Ovary (tissue), 9 donors: ENCODE data around the gene TMEM164. TPM values are rescaled to one million over a fixed set of nuclear protein-coding genes. Genes with fewer than 3 reads are reported as not detected.
A peak's percentile ranks its signal among the peaks of the same experiment; 100 is the strongest.

ENCODE experiments used
- DNase-seq, 5 donors: peaks; one replicate each; pipeline ENCODE4 v3.0.0-alpha.2; 2019 to 2020
- H3K27ac ChIP-seq, 2 donors: fragments of 200-600 bp; one replicate each; pipeline versions ENCODE4 v1.5.1 to v1.8.0; 2019 to 2022
- H3K27me3 ChIP-seq: fragments of 200-600 bp; one replicate; pipeline ENCODE4 v1.8.0; 2022
- H3K36me3 ChIP-seq: fragments of 200-600 bp; sonication (generic); one replicate; pipeline ENCODE4 v1.5.1; 2019
- H3K4me1 ChIP-seq: one replicate; pipeline ENCODE4 v1.8.1; 2013; ENCODE audit warnings: mild to moderate bottlenecking, moderate library complexity; ENCODE audit not compliant: insufficient read depth
- H3K4me3 ChIP-seq: fragments of 200-600 bp; sonication (generic); one replicate; pipeline ENCODE4 v1.5.1; 2017
- H3K9me3 ChIP-seq, 2 donors: fragments of 200-600 bp in 1 of 2; sonication (generic) in 1 of 2; one replicate each; pipeline versions ENCODE4 v1.5.1 to v1.8.1; 2013 to 2019; ENCODE audit warnings: mild to moderate bottlenecking in 1 of 2, moderate library complexity in 1 of 2
- CTCF ChIP-seq, 3 donors: fragments of 450-650 bp in 2 of 3; fragments of 200-600 bp in 1 of 3; IDR thresholded peaks; one replicate each; pipeline versions ENCODE4 v1.5.1 to v1.8.0; 2016 to 2022; ENCODE audit warnings: antibody characterized with exemption in 3 of 3, mild to moderate bottlenecking in 1 of 3
- EP300 ChIP-seq: sonication (generic); formaldehyde crosslinking; IDR thresholded peaks from one replicate; pipeline ENCODE4 v1.6.1; 2017; ENCODE audit warnings: antibody characterized with exemption
- POLR2A ChIP-seq: fragments of 450-650 bp; IDR thresholded peaks from one replicate; pipeline ENCODE4 v1.6.1; 2017; ENCODE audit warnings: antibody characterized with exemption, mild to moderate bottlenecking, moderate library complexity
- WGBS, 3 donors: extraction: QIAGEN DNeasy Blood & Tissue Kit in 1 of 3; methylation state at CpG; one replicate each; pipeline versions ENCODE4 v1.1.5 to v1.1.7; 2013 to 2017; 5-methylcytosine and 5-hydroxymethylcytosine counted together
- intact Hi-C, 4 donors: fragments of 100-400 bp; cut with DNase I; formaldehyde crosslinking; loops; one replicate each; pipeline versions ENCODE4 v1.11.0 to v1.15.1; 2022 to 2023
- polyA plus RNA-seq, 2 donors: library from polyadenylated mRNA; stranded (reverse); fragments of 200-250 nt in 1 of 2; fragments of 350-450 nt in 1 of 2; fragmentation: Illumina TruSeq in 1 of 2; extraction: RNeasy Lipid Tissue Mini Kit (QIAGEN cat#74804) in 1 of 2; gene quantifications; one replicate each; pipeline ENCODE4 v1.2.3, GENCODE V29; 2013 to 2014
- total RNA-seq, 7 donors: library from RNA; depleted of rRNA in 2 of 7; stranded (reverse); fragments of >200 nt in 2 of 7; fragmentation: NEBNext Ultra II Directional in 3 of 7; extraction: Animal tissue kit (Norgen Biotek cat#: 25700) in 3 of 7; gene quantifications; one replicate each; pipeline versions ENCODE4 v1.1.0 to v1.2.4, GENCODE V29; 2016 to 2023
- donor health status: DM: no; HTN: no; CAD: no; lungs with moderate emphysema.
- donor health status: DM: no; HTN: no; CAD: no.
- donor health status: Bipolar disorder and iron deficiency.
- donor health status: DM: yes; HTN: yes; CAD: no.
- donor health status: DM: no; HTN: no; CAD: no.
- donor health status: DM: yes; HTN: yes; CAD: no.

The TMEM164 gene
- total and polyA plus RNA-seq, 9 donors, result 17.5 to 59.4 (median 32.4) TPM

- no peak overlapping the region for H3K27ac ChIP-seq
- no peaks in the 10 kb centered on the region for H3K27me3 ChIP-seq
- TF ChIP-seq EP300 (no peak), CTCF (IDR thresholded peaks at IDR 0.05) (no peak), POLR2A (no peak)
- H3K36me3 ChIP-seq, result no peaks in the 10 kb centered on the region
- 69 to 81% (median 77%) methylated on average over 3 of the region's 3 CpGs for WGBS, 3 donors
- no peak for DNase-seq
- intact Hi-C loops, result loop anchor here in 1 of 4 donors (5.0 kb wide), 1 partner anchor 249 kb away; no protein-coding TSS in a partner anchor
- no peaks in the 10 kb centered on the region for H3K9me3 ChIP-seq
- H3K4me3 ChIP-seq, result no peak overlapping the region
- H3K4me1 ChIP-seq, result peaks cover 1% of the 10 kb centered on the region
Observed at GRCh38 chrX:110163488-110163887, 160.6 kb downstream of the TMEM164 start.

DNA sequence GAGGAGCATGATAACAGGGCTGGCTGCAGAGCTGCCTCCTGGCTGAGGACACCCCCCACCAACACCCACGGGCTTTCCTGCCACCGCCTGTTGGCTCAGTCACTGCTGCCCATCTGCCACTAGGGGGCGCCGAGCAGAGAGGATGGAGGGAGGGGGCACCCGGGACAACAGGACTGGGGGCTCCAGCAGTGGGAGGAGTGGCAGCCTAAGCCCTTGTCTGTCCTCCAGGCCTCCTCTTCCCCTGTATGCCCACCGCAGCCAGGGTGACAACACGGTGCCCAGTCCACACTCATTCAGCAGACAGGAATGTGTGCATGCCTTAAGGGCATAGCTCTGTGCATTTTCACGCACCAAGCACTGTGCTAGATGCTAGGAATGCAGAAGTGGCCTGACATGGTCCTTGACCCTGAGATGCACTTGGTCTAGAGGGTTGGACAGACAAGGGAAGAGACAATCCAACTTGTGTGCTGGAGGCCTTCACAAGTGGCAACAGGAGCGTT lies 165.1 kb downstream of the TMEM164 start:
- TF ChIP-seq CTCF (IDR thresholded peaks at IDR 0.05) (peak in 1 of 3 donors; percentile 12), POLR2A (no peak), EP300 (no peak)
- DNase-seq, result no peak
- Histone ChIP-seq H3K27me3 (no peaks in the 10 kb centered on the region), H3K4me1 (peaks cover 7% of the 10 kb centered on the region), H3K27ac (no peak overlapping the region), H3K36me3 (no peaks in the 10 kb centered on the region), H3K9me3 (no peaks in the 10 kb centered on the region), H3K4me3 (no peak overlapping the region)
- WGBS, 3 donors, result 38 to 40% (median 40%) methylated on average over 9 of the region's 9 CpGs
- intact Hi-C loops, result no loop called here

GRCh38 chrX:110168585-110168984 lies 165.7 kb downstream of the TMEM164 start:
- TF ChIP-seq POLR2A (no peak), EP300 (no peak), CTCF (IDR thresholded peaks at IDR 0.05) (no peak)
- Histone ChIP-seq H3K27ac (no peak overlapping the region), H3K27me3 (no peaks in the 10 kb centered on the region), H3K4me1 (peaks cover 9% of the 10 kb centered on the region), H3K36me3 (no peaks in the 10 kb centered on the region), H3K4me3 (no peak overlapping the region), H3K9me3 (no peaks in the 10 kb centered on the region)
- intact Hi-C loops, result no loop called here
- DNase-seq, result no peak
- 79 to 82% (median 81%) methylated on average over 4 of the region's 4 CpGs for WGBS, 3 donors

DNA sequence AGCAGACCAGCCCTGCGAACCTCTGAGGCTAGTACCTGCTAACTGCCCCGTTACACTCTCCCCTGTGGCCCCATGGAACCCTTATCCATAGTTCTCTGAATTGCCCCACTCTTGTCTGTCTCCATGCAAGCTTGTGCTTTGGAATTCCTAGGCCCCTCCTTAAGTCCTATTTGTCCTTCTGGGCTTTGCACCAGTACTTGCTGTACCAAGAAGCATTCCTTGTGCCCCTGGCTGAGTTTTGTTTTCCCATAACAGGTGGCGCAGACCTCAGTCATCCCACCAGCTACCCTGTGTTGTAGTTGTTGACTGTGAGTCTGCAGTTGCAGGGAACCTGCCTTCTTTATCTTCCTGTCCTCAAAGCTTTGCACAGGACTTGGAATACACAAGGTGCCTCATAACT lies 167.1 kb downstream of the TMEM164 start:
- H3K4me1 ChIP-seq, result peaks cover 12% of the 10 kb centered on the region
- TF ChIP-seq CTCF (IDR thresholded peaks at IDR 0.05), result no peak
- TF ChIP-seq POLR2A, result no peak
- TF ChIP-seq EP300, result no peak
- no peak overlapping the region for H3K27ac ChIP-seq
- 82 to 91% (median 85%) methylated on average over 3 of the region's 3 CpGs for WGBS, 3 donors
- no peak overlapping the region for H3K4me3 ChIP-seq
- DNase-seq, result no peak
- no peaks in the 10 kb centered on the region for H3K27me3 ChIP-seq
- no peaks in the 10 kb centered on the region for H3K9me3 ChIP-seq
- H3K36me3 ChIP-seq, result no peaks in the 10 kb centered on the region
- intact Hi-C loops, result loop anchor here in 2 of 4 donors (5.0 to 10.0 kb wide), 2 partner anchors 145 to 147 kb away; partner anchors contain the start of gene AMMECR1 (in 2 of the 2)
